Esophagus squamous epithelium (tissue), 5 donors: ENCODE results near the gene RTEL1. TPM values are rescaled to one million over a fixed set of nuclear protein-coding genes. Genes with fewer than 3 reads are reported as not detected.
A peak's percentile ranks its signal among the peaks of the same experiment; 100 is the strongest.

Experiments
- DNase-seq: peaks from one replicate; lab custom pipeline; 2025; lab: John Stamatoyannopoulos, UW
- H3K27ac ChIP-seq, 4 donors: fragments of 200-600 bp; sonication (generic); one replicate each; pipeline ENCODE4 v1.5.1; 2016 to 2019; ENCODE audit warnings: mild to moderate bottlenecking in 1 of 4
- H3K27me3 ChIP-seq, 4 donors: fragments of 200-600 bp; sonication (generic); 1 replicate in 3 of 4; 2 replicates in 1 of 4; pipeline versions ENCODE4 v1.5.1 to v1.6.0; 2017 to 2021; ENCODE audit warnings: antibody characterized with exemption in 1 of 4
- H3K36me3 ChIP-seq, 3 donors: fragments of 200-600 bp; sonication (generic); one replicate each; pipeline ENCODE4 v1.5.1; 2016 to 2019
- H3K4me1 ChIP-seq, 3 donors: fragments of 200-600 bp; sonication (generic); one replicate each; pipeline ENCODE4 v1.5.1; 2017 to 2019
- H3K4me3 ChIP-seq, 4 donors: fragments of 200-600 bp; sonication (generic); 1 replicate in 3 of 4; 2 replicates in 1 of 4; pipeline ENCODE4 v1.5.1; 2016 to 2019; ENCODE audit warnings: mild to moderate bottlenecking in 2 of 4, moderate library complexity in 1 of 4
- H3K9me3 ChIP-seq, 3 donors: fragments of 200-600 bp; sonication (generic); one replicate each; pipeline ENCODE4 v1.5.1; 2016 to 2019
- POLR2A ChIP-seq, 4 donors: fragments of 450-650 bp; IDR thresholded peaks; one replicate each; pipeline ENCODE4 v1.6.1; 2017; ENCODE audit warnings: antibody characterized with exemption in 4 of 4, mild to moderate bottlenecking in 4 of 4, moderate library complexity in 3 of 4
- WGBS, 2 donors: methylation state at CpG; one replicate each; pipeline ENCODE4 v1.1.5; 2018; 5-methylcytosine and 5-hydroxymethylcytosine counted together
- intact Hi-C: fragments of 100-400 bp; cut with DNase I; formaldehyde crosslinking; loops from one replicate; pipeline ENCODE4 v1.15.0; 2022
- total RNA-seq, 4 donors: library from RNA; depleted of rRNA; stranded (reverse); fragments of >200 nt; gene quantifications; one replicate each; pipeline ENCODE4 v1.1.0, GENCODE V29; 2016
- TF ChIP-seq, protein P1 (sequence below), 6 experiments: fragments of 450-650 bp in 4 of 6; fragments of 200-600 bp in 2 of 6; sonication (generic) in 2 of 6; IDR thresholded peaks; one replicate each; pipeline ENCODE4 v1.5.1; 2016 to 2019; ENCODE audit warnings: antibody characterized with exemption in 6 of 6, mild to moderate bottlenecking in 4 of 6, moderate library complexity in 4 of 6
- donor health status: DM: yes; HTN: yes; CAD: no.

The RTEL1 gene
- total RNA-seq, 4 donors from 2014 or later = 6.4 to 22.7 (median 12.8) TPM

DNA sequence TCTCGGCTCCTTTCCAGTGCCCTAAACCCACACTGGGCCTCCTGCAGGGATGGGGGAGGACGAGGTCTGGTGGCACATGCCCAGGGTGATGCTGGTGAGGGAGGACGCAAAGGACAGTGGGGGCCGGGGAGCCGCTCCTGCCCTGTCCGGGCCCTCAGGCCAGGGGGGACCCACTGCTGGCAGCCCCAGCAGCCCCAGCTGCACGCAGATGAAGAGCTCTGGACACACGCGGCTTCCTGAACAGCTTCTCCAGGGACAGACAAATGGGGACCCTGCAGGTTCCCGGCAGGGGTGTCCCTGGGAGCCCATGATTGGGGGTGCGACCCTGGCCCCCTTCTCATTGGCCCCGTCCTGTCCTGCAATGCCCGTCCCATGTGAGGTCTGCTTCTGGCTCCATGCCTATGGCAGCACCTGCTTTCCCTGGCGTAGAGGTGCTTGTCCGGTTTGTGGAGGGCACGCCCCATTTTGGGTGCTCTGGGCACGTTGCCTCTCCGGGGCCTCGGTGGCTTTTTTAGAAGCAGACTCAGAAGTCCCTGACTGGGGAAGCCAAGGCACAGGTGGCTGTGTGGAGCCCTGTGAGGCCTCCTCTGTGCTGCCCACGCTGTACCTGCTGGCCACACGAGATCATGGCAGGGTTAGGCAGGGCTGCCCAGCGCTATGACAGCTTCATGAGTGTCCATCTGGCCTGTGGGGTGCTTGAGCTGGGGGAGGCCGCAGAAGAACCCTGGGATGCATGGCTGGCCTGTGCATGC lies 22.9 kb downstream of the RTEL1 start:
- H3K4me1 ChIP-seq = peaks cover 24 to 38% (median 29%) of the 10 kb centered on the region in 3 donors
- H3K27me3 ChIP-seq = no peaks in the 10 kb centered on the region
- peaks cover 0 to 51% (median 0%) of the 10 kb centered on the region in 3 donors for H3K36me3 ChIP-seq
- WGBS, 2 donors = 85 to 100% methylated on average over 1 to 11 of the region's 23 CpGs
- DNase-seq = no peak
- intact Hi-C loops = no loop called here
- no peaks in the 10 kb centered on the region for H3K9me3 ChIP-seq
- H3K27ac ChIP-seq = peak overlapping the region in 3 of 4 donors; percentile 63 to 92 (median 71)
- TF ChIP-seq POLR2A (IDR thresholded peaks at IDR 0.05) = no peak
- no peak overlapping the region for H3K4me3 ChIP-seq

DNA sequence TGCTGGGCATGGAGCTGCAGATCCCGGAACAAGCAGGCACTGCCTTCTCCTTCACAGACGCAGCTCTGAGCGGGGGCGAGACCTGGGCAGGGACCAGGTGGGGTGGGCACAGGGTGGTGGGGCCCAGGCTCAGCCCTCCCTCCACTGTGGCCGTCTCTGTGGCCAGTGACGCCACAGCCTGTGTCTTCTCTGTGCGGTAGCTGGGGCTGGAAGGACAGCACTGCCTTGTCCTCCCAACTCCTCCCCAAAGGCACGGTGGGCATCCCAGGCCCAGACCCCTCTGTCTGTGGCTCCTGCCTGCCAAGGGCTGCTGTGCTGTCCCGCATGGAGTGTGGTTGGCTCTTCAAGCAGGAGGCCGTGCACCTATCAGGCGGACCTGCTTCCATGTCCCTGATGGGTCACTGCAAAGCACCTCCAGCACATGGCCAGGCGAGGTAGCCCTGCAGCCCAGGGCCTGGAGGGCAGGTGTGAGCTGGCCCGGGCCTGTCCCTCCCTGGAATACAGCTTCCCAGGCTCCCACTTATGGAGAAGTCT lies 23.6 kb downstream of the RTEL1 start:
- peaks cover 31 to 44% (median 35%) of the 10 kb centered on the region in 3 donors for H3K4me1 ChIP-seq
- H3K27me3 ChIP-seq = no peaks in the 10 kb centered on the region
- TF ChIP-seq, protein P1, sequence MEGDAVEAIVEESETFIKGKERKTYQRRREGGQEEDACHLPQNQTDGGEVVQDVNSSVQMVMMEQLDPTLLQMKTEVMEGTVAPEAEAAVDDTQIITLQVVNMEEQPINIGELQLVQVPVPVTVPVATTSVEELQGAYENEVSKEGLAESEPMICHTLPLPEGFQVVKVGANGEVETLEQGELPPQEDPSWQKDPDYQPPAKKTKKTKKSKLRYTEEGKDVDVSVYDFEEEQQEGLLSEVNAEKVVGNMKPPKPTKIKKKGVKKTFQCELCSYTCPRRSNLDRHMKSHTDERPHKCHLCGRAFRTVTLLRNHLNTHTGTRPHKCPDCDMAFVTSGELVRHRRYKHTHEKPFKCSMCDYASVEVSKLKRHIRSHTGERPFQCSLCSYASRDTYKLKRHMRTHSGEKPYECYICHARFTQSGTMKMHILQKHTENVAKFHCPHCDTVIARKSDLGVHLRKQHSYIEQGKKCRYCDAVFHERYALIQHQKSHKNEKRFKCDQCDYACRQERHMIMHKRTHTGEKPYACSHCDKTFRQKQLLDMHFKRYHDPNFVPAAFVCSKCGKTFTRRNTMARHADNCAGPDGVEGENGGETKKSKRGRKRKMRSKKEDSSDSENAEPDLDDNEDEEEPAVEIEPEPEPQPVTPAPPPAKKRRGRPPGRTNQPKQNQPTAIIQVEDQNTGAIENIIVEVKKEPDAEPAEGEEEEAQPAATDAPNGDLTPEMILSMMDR (IDR thresholded peaks at IDR 0.05) = no peak
- no peak for TF ChIP-seq POLR2A (IDR thresholded peaks at IDR 0.05)
- no peak overlapping the region for H3K4me3 ChIP-seq
- intact Hi-C loops = no loop called here
- peak overlapping the region; percentile 63 to 92 (median 76) for H3K27ac ChIP-seq
- DNase-seq = no peak
- peaks cover 0 to 44% (median 0%) of the 10 kb centered on the region in 3 donors for H3K36me3 ChIP-seq
- WGBS, 2 donors = 60 to 77% methylated on average over 1 to 4 of the region's 13 CpGs
- no peaks in the 10 kb centered on the region for H3K9me3 ChIP-seq

DNA sequence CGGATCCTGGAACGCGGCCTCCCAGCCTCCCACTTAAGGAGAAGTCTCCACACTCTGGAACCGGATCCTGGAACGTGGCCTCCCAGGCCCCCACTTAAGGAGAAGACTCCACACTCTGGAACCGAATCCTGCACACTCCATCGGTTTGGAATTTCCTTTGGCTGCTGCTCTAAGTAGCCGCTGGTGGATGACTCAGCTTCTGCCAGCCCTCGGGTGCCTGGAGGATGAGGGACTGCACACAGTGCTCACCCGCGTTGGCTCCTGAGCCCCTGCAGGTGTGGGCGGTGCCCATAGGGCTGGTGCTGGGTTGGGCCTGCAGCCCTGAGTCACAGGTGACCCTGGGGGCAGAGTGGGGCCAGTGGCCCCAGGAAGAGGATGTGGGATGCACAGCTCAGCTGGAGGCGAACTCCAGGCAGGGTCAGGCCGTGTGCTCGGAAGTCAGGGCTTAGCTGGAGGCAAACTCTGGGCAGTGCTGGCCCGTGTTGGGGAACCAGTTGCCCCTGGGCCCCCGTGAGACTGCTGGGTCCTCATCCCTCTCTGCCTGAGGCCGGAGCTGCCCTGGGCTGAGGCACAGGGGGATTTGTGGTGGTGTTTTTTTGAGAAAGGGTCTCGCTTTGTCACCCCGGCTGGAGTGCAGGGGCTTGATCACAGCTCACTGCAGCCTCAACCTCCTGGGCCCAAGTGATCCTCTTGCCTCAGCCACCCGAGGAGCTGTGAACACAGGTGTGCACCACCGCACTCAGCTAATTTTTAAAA lies 24.4 kb downstream of the RTEL1 start:
- H3K27me3 ChIP-seq = no peaks in the 10 kb centered on the region
- DNase-seq = no peak
- no peaks in the 10 kb centered on the region for H3K9me3 ChIP-seq
- intact Hi-C loops = no loop called here
- 21 to 27% methylated on average over 5 to 11 of the region's 22 CpGs for WGBS, 2 donors
- peaks cover 0 to 35% (median 0%) of the 10 kb centered on the region in 3 donors for H3K36me3 ChIP-seq
- H3K4me1 ChIP-seq = peaks cover 40 to 53% (median 44%) of the 10 kb centered on the region in 3 donors
- H3K4me3 ChIP-seq = peak overlapping the region in 1 of 4 donors; percentile 12
- TF ChIP-seq, protein P1 (IDR thresholded peaks at IDR 0.05) = no peak
- TF ChIP-seq POLR2A (IDR thresholded peaks at IDR 0.05) = peak in 1 of 4 donors; percentile 23
- peak overlapping the region; percentile 63 to 92 (median 76) for H3K27ac ChIP-seq

DNA sequence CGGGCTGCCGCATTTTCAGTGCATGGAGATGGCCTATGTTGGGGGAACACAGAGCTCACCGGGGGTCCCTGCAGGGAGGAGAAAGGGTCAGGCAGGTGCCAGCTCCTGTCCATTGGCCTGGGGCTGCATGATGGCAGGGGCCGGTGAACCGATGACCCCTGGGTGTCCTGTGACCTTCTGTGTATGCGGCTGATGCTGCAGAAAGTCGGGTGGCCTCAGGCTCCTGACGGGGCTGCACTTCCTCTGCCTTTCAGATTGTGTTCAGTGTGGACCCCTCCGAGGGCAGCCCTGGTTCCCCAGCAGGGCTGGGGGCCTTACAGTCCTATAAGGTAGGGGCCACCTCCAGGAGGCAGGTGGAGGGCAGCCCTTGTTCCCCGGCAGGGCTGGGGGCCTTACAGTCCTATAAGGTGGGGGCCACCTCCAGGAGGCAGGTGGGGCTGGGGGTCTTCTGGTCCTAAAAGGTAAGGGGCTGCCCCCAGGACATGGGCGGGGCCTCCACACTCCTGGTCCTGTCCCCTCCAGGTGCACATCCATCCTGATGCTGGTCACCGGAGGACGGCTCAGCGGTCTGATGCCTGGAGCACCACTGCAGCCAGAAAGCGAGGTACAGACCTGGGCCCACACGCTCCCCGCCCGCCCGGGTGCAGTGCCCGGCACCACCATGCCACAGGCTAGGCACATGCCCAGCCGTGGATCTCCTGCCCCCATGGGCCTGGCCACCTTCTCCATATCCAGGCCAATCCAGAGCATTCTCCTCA lies 27.3 kb downstream of the RTEL1 start:
- no peak for DNase-seq
- Histone ChIP-seq H3K27ac (peak overlapping the region; percentile 69 to 96 (median 80)), H3K4me1 (peaks cover 51 to 82% (median 57%) of the 10 kb centered on the region in 3 donors), H3K9me3 (no peaks in the 10 kb centered on the region), H3K27me3 (no peaks in the 10 kb centered on the region), H3K4me3 (no peak overlapping the region), H3K36me3 (peaks cover 0 to 7% (median 0%) of the 10 kb centered on the region in 3 donors)
- TF ChIP-seq, protein P1 (IDR thresholded peaks at IDR 0.05) = no peak
- no peak for TF ChIP-seq POLR2A (IDR thresholded peaks at IDR 0.05)
- WGBS, 2 donors = 47% methylated on average over 3 of the region's 21 CpGs; no CpG with 5 or more reads in 1 of the 2 donors
- intact Hi-C loops = no loop called here

DNA sequence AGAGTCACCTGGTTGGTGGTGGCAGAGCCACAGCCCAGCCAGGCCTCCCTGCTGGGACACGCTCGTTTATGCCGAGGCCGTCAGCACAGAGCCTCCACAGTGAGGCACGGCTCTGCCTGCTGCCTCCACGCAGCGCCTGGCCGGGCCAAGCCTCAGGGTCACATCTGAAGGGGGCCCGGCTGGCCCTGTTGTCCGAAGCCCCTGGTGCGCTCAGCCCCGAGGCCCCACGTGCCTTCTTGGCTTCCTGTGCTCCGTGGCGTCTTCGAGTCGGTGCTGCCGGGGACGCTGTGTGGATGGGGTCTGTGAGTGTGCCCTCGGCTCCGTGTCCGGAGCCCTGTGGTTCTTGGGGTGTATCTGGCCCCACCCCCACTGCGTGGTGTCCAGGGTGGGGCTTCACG lies 28.0 kb downstream of the RTEL1 start:
- Histone ChIP-seq H3K9me3 (no peaks in the 10 kb centered on the region), H3K27me3 (no peaks in the 10 kb centered on the region), H3K36me3 (peaks cover 0 to under 1% (median 0%) of the 10 kb centered on the region in 3 donors), H3K4me3 (no peak overlapping the region), H3K27ac (peak overlapping the region; percentile 69 to 96 (median 80)), H3K4me1 (peaks cover 56 to 86% (median 62%) of the 10 kb centered on the region in 3 donors)
- intact Hi-C loops = no loop called here
- TF ChIP-seq, protein P1 (IDR thresholded peaks at IDR 0.05) = no peak
- no peak for TF ChIP-seq POLR2A (IDR thresholded peaks at IDR 0.05)
- no peak for DNase-seq
- WGBS, 2 donors = 79 to 92% methylated on average over 7 to 17 of the region's 24 CpGs
